Muscle layer of colon (tissue), 2 donors: ENCODE results near the gene GALNT7.

Experiments
- H3K27ac ChIP-seq: one replicate; pipeline ENCODE4 v1.7.0; 2013; ENCODE audit warnings: low read depth, mild to moderate bottlenecking, low read length, moderate library complexity
- H3K27me3 ChIP-seq, 2 donors: one replicate each; pipeline ENCODE4 v1.7.0; 2013; ENCODE audit warnings: low read length in 2 of 2, mild to moderate bottlenecking in 2 of 2; ENCODE audit not compliant: insufficient read depth in 2 of 2, control insufficient read depth in 1 of 2
- H3K36me3 ChIP-seq: one replicate; pipeline ENCODE4 v1.7.0; 2013; ENCODE audit warnings: mild to moderate bottlenecking, low read length; ENCODE audit not compliant: insufficient read depth
- H3K4me1 ChIP-seq: one replicate; pipeline ENCODE4 v1.7.0; 2013; ENCODE audit warnings: mild to moderate bottlenecking, low read length; ENCODE audit not compliant: insufficient read depth
- H3K4me3 ChIP-seq, 2 donors: one replicate each; pipeline ENCODE4 v1.7.0; 2013; ENCODE audit warnings: low read length in 2 of 2, low read depth in 1 of 2, mild to moderate bottlenecking in 1 of 2, moderate library complexity in 1 of 2
- H3K9ac ChIP-seq: one replicate; pipeline ENCODE4 v1.7.0; 2013; ENCODE audit warnings: low read length
- H3K9me3 ChIP-seq: one replicate; pipeline ENCODE4 v1.7.0; 2013; ENCODE audit warnings: mild to moderate bottlenecking, low read length
- donor health status: abdominal sarcoma.
- donor health status: Adenocarcinoma of cecum.

GALNT7 gene

GRCh38 chr4:173139561-173139960 lies 29.1 kb upstream of the GALNT7 start:
- H3K4me1 ChIP-seq: no peaks in the 10 kb centered on the region
- no peaks in the 10 kb centered on the region for H3K36me3 ChIP-seq
- no peak overlapping the region for H3K27ac ChIP-seq
- no peak overlapping the region for H3K4me3 ChIP-seq
- no peaks in the 10 kb centered on the region for H3K9me3 ChIP-seq
- no peak overlapping the region for H3K9ac ChIP-seq
- no peaks in the 10 kb centered on the region for H3K27me3 ChIP-seq

- H3K4me3 ChIP-seq: no peak overlapping the region
- H3K27ac ChIP-seq: no peak overlapping the region
- no peaks in the 10 kb centered on the region for H3K4me1 ChIP-seq
- no peak overlapping the region for H3K9ac ChIP-seq
- no peaks in the 10 kb centered on the region for H3K27me3 ChIP-seq
- H3K36me3 ChIP-seq: no peaks in the 10 kb centered on the region
- H3K9me3 ChIP-seq: no peaks in the 10 kb centered on the region
Measured at GRCh38 chr4:173145131-173145530, 23.5 kb upstream of the GALNT7 start.

DNA sequence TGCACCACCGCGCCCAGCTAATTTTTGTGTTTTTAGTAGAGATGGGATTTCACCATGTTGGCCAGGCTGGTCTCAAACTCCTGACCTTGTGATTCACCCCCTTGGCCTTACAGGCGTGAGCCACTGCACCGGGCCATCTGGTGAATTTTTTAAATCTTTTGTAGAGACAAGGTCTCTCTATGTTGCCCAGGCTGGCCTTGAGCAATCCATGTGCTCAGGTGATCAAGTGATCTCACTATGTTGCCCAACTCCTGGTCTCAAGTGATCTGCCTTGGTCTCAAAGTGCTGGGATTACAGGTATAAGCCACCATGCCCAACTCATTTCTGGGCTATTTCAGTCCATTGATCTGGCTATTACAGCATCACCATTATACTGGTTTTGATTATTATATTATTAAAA lies 22.2 kb upstream of the GALNT7 start:
- H3K9me3 ChIP-seq: no peaks in the 10 kb centered on the region
- no peak overlapping the region for H3K9ac ChIP-seq
- H3K4me3 ChIP-seq: no peak overlapping the region
- no peaks in the 10 kb centered on the region for H3K4me1 ChIP-seq
- H3K27me3 ChIP-seq: no peaks in the 10 kb centered on the region
- H3K27ac ChIP-seq: no peak overlapping the region
- H3K36me3 ChIP-seq: no peaks in the 10 kb centered on the region

GRCh38 chr4:173151496-173151895 lies 17.1 kb upstream of the GALNT7 start:
- no peak overlapping the region for H3K9ac ChIP-seq
- H3K36me3 ChIP-seq: no peaks in the 10 kb centered on the region
- no peak overlapping the region for H3K4me3 ChIP-seq
- H3K9me3 ChIP-seq: no peaks in the 10 kb centered on the region
- H3K27ac ChIP-seq: no peak overlapping the region
- H3K4me1 ChIP-seq: no peaks in the 10 kb centered on the region
- no peaks in the 10 kb centered on the region for H3K27me3 ChIP-seq

- Histone ChIP-seq H3K4me1 (no peaks in the 10 kb centered on the region), H3K9ac (no peak overlapping the region), H3K4me3 (no peak overlapping the region), H3K27me3 (no peaks in the 10 kb centered on the region), H3K27ac (no peak overlapping the region), H3K9me3 (no peaks in the 10 kb centered on the region), H3K36me3 (no peaks in the 10 kb centered on the region)
Measured at GRCh38 chr4:173152104-173152503, 16.5 kb upstream of the GALNT7 start.

- H3K9ac ChIP-seq: no peak overlapping the region
- no peaks in the 10 kb centered on the region for H3K9me3 ChIP-seq
- no peaks in the 10 kb centered on the region for H3K27me3 ChIP-seq
- no peak overlapping the region for H3K27ac ChIP-seq
- H3K36me3 ChIP-seq: no peaks in the 10 kb centered on the region
- no peak overlapping the region for H3K4me3 ChIP-seq
- no peaks in the 10 kb centered on the region for H3K4me1 ChIP-seq
Measured at GRCh38 chr4:173153445-173153844, 15.2 kb upstream of the GALNT7 start.

GRCh38 chr4:173159791-173160190 lies 8.8 kb upstream of the GALNT7 start:
- no peak overlapping the region for H3K9ac ChIP-seq
- H3K27ac ChIP-seq: no peak overlapping the region
- no peak overlapping the region for H3K4me3 ChIP-seq
- no peaks in the 10 kb centered on the region for H3K27me3 ChIP-seq
- no peaks in the 10 kb centered on the region for H3K9me3 ChIP-seq
- H3K4me1 ChIP-seq: no peaks in the 10 kb centered on the region
- no peaks in the 10 kb centered on the region for H3K36me3 ChIP-seq

DNA sequence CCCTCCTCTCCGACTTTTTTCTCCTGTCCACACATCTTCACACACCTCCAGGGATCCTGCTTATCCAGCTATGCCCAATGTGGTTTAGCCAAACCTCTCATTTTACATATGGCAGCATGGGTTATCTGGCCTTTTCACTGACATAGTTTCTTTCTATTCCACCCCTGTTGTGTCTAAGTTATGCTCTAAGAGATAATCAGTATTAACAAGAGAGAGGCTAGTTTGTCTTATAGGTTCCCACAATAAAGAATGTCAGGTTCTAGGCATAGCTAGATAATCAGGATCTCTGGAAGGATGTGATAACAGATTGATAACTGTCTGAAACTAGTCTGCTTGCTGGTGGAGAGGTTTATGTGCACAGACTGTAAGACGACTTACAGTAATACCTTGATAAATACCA lies 7.7 kb upstream of the GALNT7 start:
- Histone ChIP-seq H3K27me3 (no peaks in the 10 kb centered on the region), H3K36me3 (no peaks in the 10 kb centered on the region), H3K9me3 (no peaks in the 10 kb centered on the region), H3K4me1 (no peaks in the 10 kb centered on the region), H3K27ac (no peak overlapping the region), H3K4me3 (no peak overlapping the region), H3K9ac (no peak overlapping the region)

- no peaks in the 10 kb centered on the region for H3K9me3 ChIP-seq
- no peaks in the 10 kb centered on the region for H3K27me3 ChIP-seq
- H3K4me3 ChIP-seq: no peak overlapping the region
- no peaks in the 10 kb centered on the region for H3K36me3 ChIP-seq
- H3K9ac ChIP-seq: no peak overlapping the region
- H3K4me1 ChIP-seq: no peaks in the 10 kb centered on the region
- H3K27ac ChIP-seq: no peak overlapping the region
Measured at GRCh38 chr4:173161311-173161710, 7.3 kb upstream of the GALNT7 start.

GRCh38 chr4:173165706-173166105 lies 2.9 kb upstream of the GALNT7 start:
- Histone ChIP-seq H3K4me3 (no peak overlapping the region), H3K27ac (no peak overlapping the region), H3K9ac (no peak overlapping the region), H3K27me3 (no peaks in the 10 kb centered on the region), H3K4me1 (peaks cover 7% of the 10 kb centered on the region), H3K9me3 (no peaks in the 10 kb centered on the region), H3K36me3 (no peaks in the 10 kb centered on the region)

- Histone ChIP-seq H3K4me1 (peaks cover 15% of the 10 kb centered on the region), H3K4me3 (no peak overlapping the region), H3K9ac (no peak overlapping the region), H3K9me3 (no peaks in the 10 kb centered on the region), H3K36me3 (no peaks in the 10 kb centered on the region), H3K27ac (no peak overlapping the region), H3K27me3 (no peaks in the 10 kb centered on the region)
Measured at GRCh38 chr4:173166491-173166890, 2.1 kb upstream of the GALNT7 start.

DNA sequence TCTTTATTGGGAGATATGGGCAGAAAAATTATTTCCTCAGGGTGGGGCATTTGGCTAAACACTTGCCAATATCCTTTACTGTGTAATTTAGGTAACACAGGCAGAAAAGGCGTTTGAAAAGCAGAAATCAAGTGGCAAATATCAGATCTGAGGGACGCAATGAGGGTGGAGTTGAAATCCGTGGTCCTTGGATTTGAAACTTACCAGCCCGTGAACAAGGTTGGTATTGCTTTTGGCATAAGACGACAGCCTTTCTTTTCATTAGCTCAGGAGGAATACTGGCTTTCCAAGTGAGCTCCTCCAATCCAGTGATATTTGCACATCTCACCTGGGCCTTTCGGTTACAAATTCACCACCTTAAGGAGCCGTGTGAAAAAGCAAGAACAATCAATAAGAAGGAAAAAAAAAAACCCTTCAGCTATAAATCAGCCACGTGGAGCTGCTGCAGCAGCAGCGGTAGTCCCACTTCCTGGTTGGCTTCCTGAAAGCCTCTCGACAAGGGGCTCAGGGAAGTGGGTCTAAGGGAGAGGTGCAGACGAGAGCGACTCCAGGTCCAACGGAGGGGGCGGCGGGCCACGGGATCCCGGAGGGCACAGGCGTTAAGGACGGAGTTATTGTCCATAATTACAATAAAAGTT lies 734 bp upstream of the GALNT7 start:
- H3K9ac ChIP-seq: peak overlapping the region; percentile 15
- no peaks in the 10 kb centered on the region for H3K9me3 ChIP-seq
- H3K27me3 ChIP-seq: no peaks in the 10 kb centered on the region
- no peaks in the 10 kb centered on the region for H3K36me3 ChIP-seq
- H3K4me3 ChIP-seq: peak overlapping the region; percentile 56 to 85
- peak overlapping the region; percentile 40 for H3K27ac ChIP-seq
- H3K4me1 ChIP-seq: peaks cover 16% of the 10 kb centered on the region
